MM.1S (cell line): Measurements from ENCODE around the gene ADGRL3.

ENCODE experiments used
- DNase-seq: peaks from one replicate; pipeline ENCODE4 v3.0.0-alpha.2; 2015
- H2AFZ ChIP-seq: fragments of 300-600 bp; sonication (generic); 2 replicates; pipeline ENCODE4 v1.6.0; 2016; ENCODE audit warnings: antibody characterized with exemption, low read length
- H3F3A ChIP-seq: fragments of 300-600 bp; sonication (generic); 2 replicates; pipeline ENCODE4 v1.6.1; 2016; ENCODE audit warnings: mild to moderate bottlenecking, antibody characterized with exemption, low read length, moderate library complexity, mixed read lengths; ENCODE audit not compliant: insufficient read depth
- H3K27ac ChIP-seq: fragments of 300-600 bp; sonication (generic); 2 replicates; pipeline ENCODE4 v1.5.1; 2016; ENCODE audit warnings: mild to moderate bottlenecking, low read length
- H3K27me3 ChIP-seq: fragments of 300-600 bp; sonication (generic); replicated peaks from 2 replicates; pipeline ENCODE4 v1.6.0; 2016; ENCODE audit warnings: low read length; ENCODE audit not compliant: insufficient read depth
- H3K36me3 ChIP-seq: fragments of 300-600 bp; sonication (generic); replicated peaks from 2 replicates; pipeline ENCODE4 v1.6.1; 2016; ENCODE audit warnings: mild to moderate bottlenecking, low read length, mixed read lengths; ENCODE audit not compliant: insufficient read depth
- H3K4me1 ChIP-seq: fragments of 300-600 bp; sonication (generic); 2 replicates; pipeline ENCODE4 v1.6.1; 2016; ENCODE audit warnings: low read length, mixed read lengths
- H3K4me2 ChIP-seq: fragments of 300-600 bp; sonication (generic); 2 replicates; pipeline ENCODE4 v1.6.0; 2016; ENCODE audit warnings: low read depth, low read length
- H3K4me3 ChIP-seq: fragments of 300-600 bp; sonication (generic); 2 replicates; pipeline ENCODE4 v1.5.1; 2016; ENCODE audit warnings: low read length, mixed read lengths
- H3K79me2 ChIP-seq: fragments of 300-600 bp; sonication (generic); 2 replicates; pipeline ENCODE4 v1.6.1; 2016; ENCODE audit warnings: mixed run types, low read length, mixed read lengths
- H3K9ac ChIP-seq: fragments of 300-600 bp; sonication (generic); 2 replicates; pipeline ENCODE4 v1.6.1; 2016; ENCODE audit warnings: low read length, mixed read lengths
- H3K9me2 ChIP-seq: fragments of 300-600 bp; sonication (generic); replicated peaks from 2 replicates; pipeline ENCODE4 v1.6.1; 2016; ENCODE audit warnings: mild to moderate bottlenecking, low read length, mixed read lengths; ENCODE audit not compliant: insufficient read depth
- H3K9me3 ChIP-seq: fragments of 300-600 bp; sonication (generic); replicated peaks from 2 replicates; pipeline ENCODE4 v1.6.1; 2016; ENCODE audit warnings: mild to moderate bottlenecking, low read length, mixed read lengths; ENCODE audit not compliant: insufficient read depth
- H4K20me1 ChIP-seq: fragments of 300-600 bp; sonication (generic); 2 replicates; pipeline ENCODE4 v1.6.1; 2016; ENCODE audit warnings: mild to moderate bottlenecking, low read length, moderate library complexity, mixed read lengths; ENCODE audit not compliant: insufficient read depth
- EZH2 ChIP-seq: fragments of 300-600 bp; sonication (generic); optimal IDR thresholded peaks from 2 replicates; pipeline ENCODE3; 2017; ENCODE audit warnings: low read depth, mild to moderate bottlenecking, antibody characterized with exemption, low read length, mixed read lengths
- EZH2phosphoT487 ChIP-seq: fragments of 300-600 bp; sonication (generic); IDR thresholded peaks from 2 replicates; pipeline ENCODE4 v1.6.1; 2018; ENCODE audit warnings: antibody characterized with exemption, low read length
- TF ChIP-seq, protein P1 (sequence below): fragments of 300-600 bp; sonication (generic); IDR thresholded peaks from 2 replicates; pipeline ENCODE4 v1.5.1; 2016; ENCODE audit warnings: antibody characterized with exemption, low read length, mixed read lengths

Gene ADGRL3

DNA sequence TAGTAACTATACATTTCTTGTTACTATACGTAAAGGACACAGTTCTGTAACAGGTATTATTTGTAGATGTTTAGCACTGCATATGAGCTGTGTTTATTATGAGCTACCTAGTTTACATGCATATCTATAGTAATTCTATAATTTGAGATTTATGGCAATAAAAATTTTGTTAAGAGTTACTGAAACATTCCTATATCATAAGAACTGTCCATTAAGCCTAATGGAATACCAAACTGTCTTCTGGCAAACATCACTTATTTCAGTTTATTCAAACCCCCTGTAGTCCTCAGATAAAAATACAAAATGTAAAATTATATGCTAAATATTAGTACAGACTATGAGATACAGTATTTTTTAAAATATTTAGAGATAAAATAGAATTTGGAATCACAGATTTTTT lies 205.2 kb downstream of the ADGRL3 start:
- TF ChIP-seq EZH2 (no peak), EZH2phosphoT487 (no peak)
- TF ChIP-seq, protein P1, sequence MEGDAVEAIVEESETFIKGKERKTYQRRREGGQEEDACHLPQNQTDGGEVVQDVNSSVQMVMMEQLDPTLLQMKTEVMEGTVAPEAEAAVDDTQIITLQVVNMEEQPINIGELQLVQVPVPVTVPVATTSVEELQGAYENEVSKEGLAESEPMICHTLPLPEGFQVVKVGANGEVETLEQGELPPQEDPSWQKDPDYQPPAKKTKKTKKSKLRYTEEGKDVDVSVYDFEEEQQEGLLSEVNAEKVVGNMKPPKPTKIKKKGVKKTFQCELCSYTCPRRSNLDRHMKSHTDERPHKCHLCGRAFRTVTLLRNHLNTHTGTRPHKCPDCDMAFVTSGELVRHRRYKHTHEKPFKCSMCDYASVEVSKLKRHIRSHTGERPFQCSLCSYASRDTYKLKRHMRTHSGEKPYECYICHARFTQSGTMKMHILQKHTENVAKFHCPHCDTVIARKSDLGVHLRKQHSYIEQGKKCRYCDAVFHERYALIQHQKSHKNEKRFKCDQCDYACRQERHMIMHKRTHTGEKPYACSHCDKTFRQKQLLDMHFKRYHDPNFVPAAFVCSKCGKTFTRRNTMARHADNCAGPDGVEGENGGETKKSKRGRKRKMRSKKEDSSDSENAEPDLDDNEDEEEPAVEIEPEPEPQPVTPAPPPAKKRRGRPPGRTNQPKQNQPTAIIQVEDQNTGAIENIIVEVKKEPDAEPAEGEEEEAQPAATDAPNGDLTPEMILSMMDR: no peak
- H2AFZ ChIP-seq: no peak overlapping the region
- no peaks in the 10 kb centered on the region for H3K4me1 ChIP-seq
- H3K27me3 ChIP-seq: no peaks in the 10 kb centered on the region
- H3K9ac ChIP-seq: no peak overlapping the region
- H3K9me2 ChIP-seq: no peaks in the 10 kb centered on the region
- H3K4me3 ChIP-seq: no peak overlapping the region
- H3K9me3 ChIP-seq: no peaks in the 10 kb centered on the region
- no peak for DNase-seq
- no peaks in the 10 kb centered on the region for H3K79me2 ChIP-seq
- no peaks in the 10 kb centered on the region for H3K36me3 ChIP-seq
- H4K20me1 ChIP-seq: no peaks in the 10 kb centered on the region
- H3K4me2 ChIP-seq: no peak overlapping the region
- no peak overlapping the region for H3K27ac ChIP-seq
- no peaks in the 10 kb centered on the region for H3F3A ChIP-seq

DNA sequence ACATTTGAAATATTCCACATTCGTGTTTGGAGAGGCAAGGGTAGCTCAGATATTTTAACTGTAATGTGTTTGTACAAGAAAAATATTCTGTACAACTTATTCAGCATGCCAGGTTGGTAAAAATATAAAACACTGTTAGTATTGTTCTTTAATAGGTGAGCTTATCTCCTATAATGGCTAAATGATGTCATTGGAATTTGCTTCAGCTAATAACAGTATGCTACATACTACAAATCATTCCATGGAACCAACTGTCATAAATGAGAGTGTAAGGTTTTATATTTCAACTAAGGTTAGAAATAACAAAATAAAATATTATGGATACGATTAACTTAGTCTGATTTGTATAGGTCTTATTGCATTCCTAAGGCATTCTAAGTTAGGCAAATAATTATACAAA lies 206.6 kb downstream of the ADGRL3 start:
- H3K9me2 ChIP-seq: no peaks in the 10 kb centered on the region
- no peak overlapping the region for H2AFZ ChIP-seq
- H3K4me3 ChIP-seq: no peak overlapping the region
- H3K27ac ChIP-seq: no peak overlapping the region
- H3K36me3 ChIP-seq: no peaks in the 10 kb centered on the region
- no peaks in the 10 kb centered on the region for H3F3A ChIP-seq
- DNase-seq: no peak
- H3K4me1 ChIP-seq: no peaks in the 10 kb centered on the region
- no peaks in the 10 kb centered on the region for H4K20me1 ChIP-seq
- TF ChIP-seq EZH2 (no peak), EZH2phosphoT487 (no peak)
- TF ChIP-seq, protein P1: no peak
- no peaks in the 10 kb centered on the region for H3K9me3 ChIP-seq
- no peaks in the 10 kb centered on the region for H3K27me3 ChIP-seq
- H3K4me2 ChIP-seq: no peak overlapping the region
- no peaks in the 10 kb centered on the region for H3K79me2 ChIP-seq
- H3K9ac ChIP-seq: no peak overlapping the region

DNA sequence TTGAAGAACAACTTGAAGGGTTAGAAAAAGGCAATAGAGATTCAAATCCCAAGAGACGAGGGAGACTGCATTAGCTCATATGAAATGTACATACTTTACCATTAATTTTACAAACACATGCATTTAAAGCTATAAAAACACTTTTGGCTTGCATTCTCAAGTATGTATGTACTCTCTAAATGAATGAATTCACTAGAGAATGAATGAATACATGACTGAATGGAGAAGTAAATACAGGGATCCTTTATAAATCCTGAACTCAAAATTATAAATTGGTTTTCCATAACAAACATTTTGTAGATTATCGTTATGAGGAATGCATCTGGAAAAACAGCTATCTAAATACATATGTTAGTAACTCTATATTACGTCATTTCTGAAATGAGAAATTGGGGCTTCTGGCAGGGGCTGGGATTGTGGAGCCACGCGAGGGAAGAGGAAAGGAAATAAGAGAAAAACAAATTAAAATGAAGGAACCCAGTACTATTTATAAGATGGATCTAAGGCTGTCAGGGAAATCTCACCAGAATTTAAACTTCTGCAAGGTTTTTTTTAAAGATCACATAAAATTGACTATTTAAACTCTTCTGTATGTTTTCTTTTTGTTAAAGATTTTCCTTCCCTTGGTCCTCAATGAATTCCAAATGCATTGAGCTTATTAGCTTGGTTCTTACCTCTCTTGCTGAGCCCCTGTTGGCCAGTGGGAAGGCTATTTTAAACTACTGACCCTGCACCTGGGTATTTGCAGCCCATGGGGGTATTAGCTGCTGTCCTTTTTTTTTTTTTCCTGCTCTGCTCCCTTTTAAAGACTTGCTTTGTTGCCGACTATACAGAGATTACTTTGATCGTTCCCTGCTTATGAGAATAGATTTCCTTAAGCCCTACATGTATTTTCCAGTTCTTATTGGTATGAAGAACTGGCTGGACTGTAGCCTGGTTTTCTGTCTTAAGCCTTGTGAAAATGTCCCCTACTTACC lies 207.8 kb downstream of the ADGRL3 start:
- H3F3A ChIP-seq: no peaks in the 10 kb centered on the region
- TF ChIP-seq, protein P1: no peak
- no peak for TF ChIP-seq EZH2phosphoT487
- TF ChIP-seq EZH2: no peak
- no peaks in the 10 kb centered on the region for H3K27me3 ChIP-seq
- no peak overlapping the region for H3K4me3 ChIP-seq
- H3K36me3 ChIP-seq: no peaks in the 10 kb centered on the region
- no peaks in the 10 kb centered on the region for H3K9me3 ChIP-seq
- no peaks in the 10 kb centered on the region for H3K9me2 ChIP-seq
- no peak for DNase-seq
- no peak overlapping the region for H3K9ac ChIP-seq
- no peaks in the 10 kb centered on the region for H3K79me2 ChIP-seq
- no peaks in the 10 kb centered on the region for H4K20me1 ChIP-seq
- H2AFZ ChIP-seq: no peak overlapping the region
- no peak overlapping the region for H3K27ac ChIP-seq
- H3K4me1 ChIP-seq: no peaks in the 10 kb centered on the region
- H3K4me2 ChIP-seq: no peak overlapping the region
